GM18858 (cell line): Measurements from ENCODE around the gene TRIM33.
"Not testable (repeated sequence)": the region's sequence is repeated elsewhere in the genome, so short reads cannot be mapped to it uniquely, and the experiment has no call there.

Experiments used
- ATAC-seq: cut with Tn5 transposase; IDR thresholded peaks from one replicate; pipeline ENCODE4 v1.9.1; 2021; ENCODE audit not compliant: unreplicated experiment

Gene TRIM33

DNA sequence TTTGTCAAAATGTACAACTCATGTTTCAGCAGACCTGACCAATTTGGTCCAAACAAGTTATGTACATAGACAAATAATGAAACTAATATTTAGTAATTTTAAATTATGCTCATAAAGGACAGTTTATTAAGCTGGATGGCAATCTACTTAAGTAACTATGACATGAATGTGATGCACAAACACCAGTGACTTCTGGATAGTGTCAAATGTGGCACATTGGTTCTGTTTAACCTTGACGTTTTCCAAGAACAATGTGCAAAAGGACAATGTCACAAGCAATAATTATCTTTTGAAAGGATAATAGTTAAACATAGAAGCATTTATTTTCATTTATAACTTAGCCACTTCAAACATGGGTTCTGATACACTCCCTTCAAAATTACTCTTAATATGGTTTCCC is 80.0 kb downstream of the TRIM33 start:
- no peak for ATAC-seq

DNA sequence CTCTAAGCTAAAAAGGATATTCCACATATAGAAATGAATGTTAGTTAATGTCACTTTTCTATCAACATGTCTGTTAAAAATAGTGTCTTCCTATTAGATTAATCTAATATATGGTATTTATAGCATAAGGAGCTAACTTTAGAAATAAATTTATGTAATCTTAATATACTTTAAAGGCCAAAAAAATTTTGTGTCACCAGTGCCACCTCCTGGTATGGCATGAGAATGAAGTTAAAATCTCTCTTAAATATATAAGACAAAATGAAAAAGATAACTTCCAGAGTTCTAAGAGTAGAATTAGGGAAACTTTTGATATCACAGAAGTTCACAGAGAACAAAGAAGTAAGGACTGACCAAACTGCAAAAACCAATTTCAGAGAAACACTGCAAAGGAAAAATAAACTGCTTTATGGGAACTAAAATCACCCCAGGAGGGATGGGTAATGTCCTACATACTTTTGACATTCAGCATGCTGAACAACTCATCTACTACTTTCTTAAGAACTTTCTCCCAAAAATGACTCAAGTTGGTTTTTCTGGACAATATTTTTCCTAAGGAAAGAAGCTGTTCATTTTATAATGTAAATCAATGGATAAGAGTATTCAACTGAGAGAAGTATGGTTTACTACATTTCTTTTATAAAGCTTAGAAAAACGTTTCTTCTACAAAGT is 82.8 kb downstream of the TRIM33 start:
- ATAC-seq, result no peak

DNA sequence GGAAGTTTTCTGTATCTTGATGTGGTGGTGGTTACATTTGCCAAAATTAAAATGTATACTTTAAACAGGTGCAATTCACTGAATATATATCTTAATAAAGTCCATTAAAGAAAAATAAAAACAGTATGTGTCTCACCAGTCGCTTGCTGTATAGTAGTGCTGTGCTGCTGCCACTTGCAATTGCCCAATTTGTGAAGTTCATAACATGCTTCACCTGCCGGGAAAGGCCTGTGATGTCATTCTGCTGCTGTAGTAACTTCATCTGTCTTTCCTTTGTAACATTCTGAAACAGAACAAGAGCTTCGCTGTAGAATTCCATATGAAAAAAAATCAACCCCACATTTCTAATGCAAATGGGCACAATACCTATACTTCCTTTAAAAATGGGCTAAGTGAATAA is 83.4 kb downstream of the TRIM33 start:
- ATAC-seq, result no peak

DNA sequence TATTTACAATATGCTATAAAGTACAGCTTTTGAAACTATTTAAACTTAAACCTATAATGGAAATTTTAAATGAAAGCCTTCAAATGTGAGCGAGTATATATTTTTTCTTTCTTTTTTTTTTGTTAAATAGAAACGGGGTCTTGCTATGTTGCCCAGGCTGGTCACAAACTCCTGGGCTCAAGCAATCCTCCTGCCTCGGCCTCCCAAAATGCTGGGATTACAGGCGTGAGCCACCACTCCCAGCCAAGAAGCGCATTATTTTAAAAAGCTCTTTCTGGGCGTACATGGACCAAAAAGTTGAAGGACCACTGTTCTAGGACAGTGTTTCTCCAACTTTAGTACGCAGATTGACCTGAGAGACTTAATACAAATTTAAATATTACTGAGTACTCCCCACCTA is 87.5 kb downstream of the TRIM33 start:
- no peak for ATAC-seq

DNA sequence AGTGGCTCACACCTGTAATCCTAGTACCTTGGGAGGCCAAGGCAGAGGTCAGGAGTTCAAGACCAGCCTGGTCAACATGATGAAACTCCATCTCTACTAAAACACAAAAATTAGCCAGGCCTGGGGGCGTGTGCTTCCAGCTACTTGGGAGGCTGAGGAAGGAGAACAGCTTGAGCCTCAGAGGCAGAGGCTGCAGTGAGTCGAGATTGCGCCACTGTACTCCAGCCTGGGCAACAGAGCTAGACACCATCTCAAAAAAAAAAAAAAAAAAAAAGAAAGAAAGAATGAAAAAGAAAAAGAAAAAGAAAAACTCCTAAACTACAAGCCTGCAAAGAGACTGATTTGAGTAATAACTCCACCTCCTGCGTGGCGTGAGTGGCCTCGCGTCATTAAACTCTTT is 92.1 kb downstream of the TRIM33 start:
- ATAC-seq, result not testable (repeated sequence)

DNA sequence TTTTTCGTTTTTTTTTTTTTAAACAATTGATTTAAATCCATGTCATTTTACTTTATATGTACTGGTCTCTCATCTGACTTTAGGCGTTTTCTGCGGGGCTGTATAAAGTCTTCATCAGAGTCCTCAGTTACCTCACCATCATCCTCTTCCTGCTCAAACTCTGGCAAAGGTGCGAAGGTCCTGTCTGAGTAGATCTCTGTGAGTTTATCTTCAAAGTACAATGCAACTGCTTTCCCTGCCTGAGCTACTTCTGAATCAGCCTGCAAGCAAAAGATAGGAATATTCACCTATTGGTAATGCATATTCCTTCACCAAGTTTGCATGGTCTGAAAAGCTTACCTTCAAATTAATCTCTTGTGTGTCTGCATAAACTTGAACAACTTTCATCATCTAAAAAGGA is 113.4 kb downstream of the TRIM33 start:
- ATAC-seq, result no peak

DNA sequence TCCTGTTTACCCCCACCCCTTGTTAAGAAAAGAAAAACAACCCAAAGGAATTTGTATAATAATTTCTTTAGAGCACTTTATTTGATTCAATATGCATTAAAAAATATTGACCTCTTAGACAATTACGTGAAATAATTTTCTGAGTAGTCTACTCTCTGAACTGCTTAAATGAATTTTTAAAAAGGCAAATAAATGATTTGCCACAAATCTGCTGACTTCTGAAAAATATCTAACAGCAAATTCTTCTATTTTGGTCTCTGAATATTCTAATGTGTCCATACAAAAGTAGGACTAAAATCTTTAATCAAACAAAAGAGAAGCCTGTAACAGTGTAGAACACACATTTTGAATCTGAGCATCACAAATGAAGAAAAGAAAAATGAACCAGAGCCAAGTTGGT is 115.1 kb downstream of the TRIM33 start:
- ATAC-seq, result no peak

DNA sequence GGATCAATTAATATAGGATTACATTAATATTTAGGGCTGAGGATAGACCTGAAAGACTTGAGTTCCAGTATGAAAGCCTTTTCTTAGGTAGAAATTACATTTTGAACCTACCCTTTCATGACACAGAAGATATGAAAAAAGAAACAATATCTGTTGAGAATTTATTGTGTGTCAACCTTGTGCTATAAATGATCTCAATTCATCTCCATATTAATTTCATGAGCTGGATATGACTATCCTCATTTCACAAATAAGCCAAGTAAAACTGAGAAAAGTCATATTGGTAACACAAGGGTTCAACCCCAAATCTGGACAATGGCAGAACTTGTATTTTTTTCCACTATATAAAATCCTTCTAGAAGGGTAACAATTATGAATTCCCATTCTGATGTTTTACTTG is 120.0 kb downstream of the TRIM33 start:
- no peak for ATAC-seq

DNA sequence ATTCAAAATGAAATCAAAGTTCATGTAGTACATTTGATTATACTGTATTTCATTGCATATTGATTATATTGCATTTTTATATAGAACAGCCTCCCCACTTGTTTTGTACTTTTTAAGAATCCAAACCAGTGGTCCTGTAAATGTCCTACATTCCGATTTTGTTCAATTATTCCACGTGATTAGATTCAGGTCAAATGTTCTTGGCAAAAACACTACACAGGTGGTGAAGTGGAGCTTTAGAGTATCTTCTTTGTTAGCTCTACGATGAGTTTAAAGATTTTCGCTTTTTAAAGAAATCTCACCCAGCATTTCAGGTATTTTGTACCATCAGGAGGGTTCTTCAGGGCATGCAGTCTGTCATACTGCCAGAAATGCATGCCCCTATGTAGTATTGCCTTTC is 120.6 kb downstream of the TRIM33 start:
- ATAC-seq, result no peak

DNA sequence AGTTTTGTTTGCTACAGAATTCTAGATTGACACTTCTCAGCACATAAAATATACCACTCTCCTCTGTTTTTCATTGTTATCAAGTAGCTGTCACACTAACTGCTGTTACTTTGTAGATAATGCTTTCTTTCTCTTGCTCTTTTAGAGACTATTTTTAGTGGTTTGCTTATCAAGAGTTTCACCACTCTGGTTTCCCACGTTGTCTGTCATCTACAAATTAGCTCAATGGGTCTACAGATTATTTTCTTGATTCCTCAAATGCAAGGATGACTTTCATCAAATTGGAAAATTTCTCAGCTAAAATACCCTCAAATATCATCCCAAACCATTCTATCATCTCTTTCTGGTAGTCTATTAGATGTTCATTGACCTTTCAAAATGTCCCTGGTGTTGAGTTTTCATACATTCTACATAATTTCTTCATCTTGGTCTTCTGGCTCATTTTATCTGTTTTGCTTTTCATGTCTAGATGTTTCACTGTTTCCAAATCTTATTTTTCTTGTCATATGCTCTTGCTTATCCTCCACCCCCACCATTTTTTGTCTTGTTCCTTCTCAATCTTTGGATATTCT is 122.5 kb downstream of the TRIM33 start:
- no peak for ATAC-seq

DNA sequence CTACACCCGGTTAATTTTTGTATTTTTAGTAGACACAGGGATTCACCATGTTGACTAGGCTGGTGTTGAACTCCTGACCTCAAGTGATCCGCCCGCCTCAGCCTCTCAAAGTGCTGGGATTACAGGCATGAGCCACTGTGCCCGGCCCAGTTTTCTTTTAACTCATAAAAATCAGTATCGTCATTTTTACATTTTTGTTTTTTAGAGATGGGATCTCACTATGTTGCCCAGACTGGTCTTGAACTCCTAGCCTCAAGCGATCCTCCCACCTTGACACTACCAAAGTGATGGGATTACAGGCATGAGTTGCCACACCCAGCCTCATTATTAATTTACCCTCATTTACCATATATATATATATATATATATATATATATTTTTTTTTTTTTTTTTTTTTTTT is 123.4 kb downstream of the TRIM33 start:
- ATAC-seq, result not testable (repeated sequence)

DNA sequence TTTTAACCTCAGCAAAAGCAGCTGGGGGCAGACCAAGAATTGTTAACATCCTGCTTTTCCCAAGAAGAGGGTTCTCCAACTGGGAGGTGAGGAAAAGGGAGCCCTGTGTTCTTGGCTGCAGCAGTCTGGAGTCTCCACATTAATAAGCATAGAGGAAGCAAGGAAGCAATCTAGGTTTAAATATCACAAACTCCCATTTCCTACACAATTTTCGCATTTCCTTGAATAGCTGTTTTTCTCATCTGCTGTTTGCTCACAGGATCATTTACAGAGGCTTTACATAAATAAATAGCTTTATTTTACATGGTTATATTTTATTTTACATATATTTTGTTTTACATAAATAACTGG is 124.0 kb downstream of the TRIM33 start:
- no peak for ATAC-seq

DNA sequence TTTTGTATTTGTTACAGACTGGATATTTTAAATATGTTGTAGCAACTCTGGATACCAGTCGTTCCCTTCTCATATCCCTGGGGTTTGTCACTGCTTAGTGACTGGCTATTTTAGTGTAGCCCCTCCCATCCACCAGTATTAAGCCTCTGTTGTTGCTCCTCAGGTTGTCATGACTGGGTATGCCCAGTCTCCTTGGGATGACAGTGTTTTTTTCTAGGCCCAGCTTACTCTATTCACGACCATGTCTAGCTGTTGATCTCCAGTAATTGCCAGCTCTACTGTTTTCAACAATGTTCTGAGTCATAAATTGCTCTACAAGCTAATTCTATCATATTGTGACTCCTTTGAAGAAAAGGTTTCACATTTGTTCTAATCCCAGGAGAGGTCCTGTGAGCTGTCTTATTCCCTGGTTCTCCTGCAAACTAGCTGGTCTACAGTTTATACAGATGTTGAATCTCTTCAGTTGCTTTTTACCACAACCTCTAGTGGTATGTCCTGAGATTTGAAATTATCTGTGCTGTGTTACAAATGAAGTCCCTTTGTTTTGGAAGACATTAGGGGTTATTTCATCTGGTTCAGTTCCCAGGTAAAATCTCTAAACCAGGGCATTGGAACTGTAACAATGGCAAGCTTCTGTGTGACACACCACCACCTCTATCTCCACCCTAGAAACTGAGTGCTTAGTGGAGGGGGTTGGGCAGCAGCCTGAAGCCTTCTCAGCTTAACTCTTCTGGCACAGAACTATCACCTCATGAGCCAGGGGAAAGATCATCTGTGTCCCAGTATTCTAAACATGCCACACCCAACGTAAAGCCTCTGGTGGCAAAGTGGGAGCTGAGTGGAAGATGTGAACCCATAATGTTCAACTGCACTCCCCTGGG is 124.6 kb downstream of the TRIM33 start:
- ATAC-seq, result no peak

DNA sequence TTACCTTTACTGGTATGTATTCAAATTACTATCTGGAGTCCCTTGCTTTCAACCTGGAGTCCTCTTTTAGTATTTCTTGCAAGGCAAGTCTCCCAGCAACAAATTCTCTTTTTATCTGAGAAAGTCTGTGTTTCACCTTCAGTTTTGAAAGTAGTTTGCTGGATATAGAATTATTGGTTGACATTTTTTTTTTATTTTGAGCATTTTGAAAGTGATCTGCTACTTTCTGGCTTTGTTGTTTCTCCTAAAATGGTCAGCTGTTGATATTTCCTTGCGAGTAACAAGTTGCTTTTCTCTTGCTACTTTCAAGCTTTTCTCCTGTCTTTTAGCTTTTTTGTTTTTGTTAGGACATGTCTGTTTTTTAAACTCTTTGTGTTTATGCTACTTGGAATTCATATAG is 126.1 kb downstream of the TRIM33 start:
- ATAC-seq, result no peak

DNA sequence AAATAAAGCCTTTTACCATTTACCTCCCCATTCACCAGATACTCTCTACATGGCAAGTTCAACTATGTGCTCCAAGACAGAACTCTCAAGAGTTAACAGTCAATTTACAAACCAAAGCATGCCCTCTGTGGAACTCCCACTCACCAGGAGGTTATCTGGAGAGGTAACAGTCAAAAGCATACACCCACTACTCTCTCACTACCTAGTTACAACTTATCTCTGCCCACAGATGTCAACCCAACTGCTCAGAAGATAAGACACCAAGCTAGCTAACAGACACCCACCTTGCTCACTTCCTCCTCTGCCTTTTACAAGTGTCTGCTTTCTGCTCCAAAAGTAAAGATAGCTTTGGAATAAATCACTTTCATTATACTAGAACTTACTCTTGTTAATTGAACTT is 131.0 kb downstream of the TRIM33 start:
- no peak for ATAC-seq

DNA sequence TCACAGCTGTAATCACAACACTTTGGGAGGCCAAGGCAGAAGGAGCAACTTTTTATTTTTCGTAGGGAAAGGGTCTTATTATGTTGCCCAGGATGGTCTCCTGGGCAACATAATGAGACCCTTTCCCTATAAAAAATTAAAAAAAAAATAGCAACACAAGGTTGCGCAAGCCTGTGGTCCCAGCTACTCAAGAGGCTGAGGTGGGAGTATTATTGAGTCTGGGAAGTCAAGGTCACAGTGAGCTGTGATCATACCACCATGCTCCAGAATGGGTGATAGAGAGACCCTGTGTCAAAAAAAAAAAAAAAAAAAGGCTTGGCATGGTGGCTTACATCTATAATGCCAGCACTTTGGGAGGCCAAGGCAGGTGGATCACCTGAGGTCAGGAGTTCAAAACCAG is 131.6 kb downstream of the TRIM33 start:
- ATAC-seq, result no peak

DNA sequence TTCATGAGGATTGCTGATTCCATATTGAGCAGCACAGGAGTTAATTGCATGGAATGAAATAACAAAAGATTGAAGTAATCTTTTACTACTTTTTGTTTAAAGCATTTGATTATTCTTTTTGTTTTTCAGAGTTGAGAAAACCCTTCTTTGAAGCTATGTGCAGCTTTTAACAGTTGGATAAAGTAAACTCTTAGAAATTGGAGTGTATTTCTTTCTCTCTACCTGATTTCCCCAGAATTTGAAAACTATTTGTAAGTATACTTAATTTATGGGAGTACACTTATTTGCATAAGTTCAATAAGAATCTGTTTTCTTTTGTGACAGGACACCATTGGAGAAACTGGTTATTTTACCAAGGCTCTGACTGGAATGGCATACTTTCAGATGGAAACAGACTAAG is 133.6 kb downstream of the TRIM33 start:
- no peak for ATAC-seq

DNA sequence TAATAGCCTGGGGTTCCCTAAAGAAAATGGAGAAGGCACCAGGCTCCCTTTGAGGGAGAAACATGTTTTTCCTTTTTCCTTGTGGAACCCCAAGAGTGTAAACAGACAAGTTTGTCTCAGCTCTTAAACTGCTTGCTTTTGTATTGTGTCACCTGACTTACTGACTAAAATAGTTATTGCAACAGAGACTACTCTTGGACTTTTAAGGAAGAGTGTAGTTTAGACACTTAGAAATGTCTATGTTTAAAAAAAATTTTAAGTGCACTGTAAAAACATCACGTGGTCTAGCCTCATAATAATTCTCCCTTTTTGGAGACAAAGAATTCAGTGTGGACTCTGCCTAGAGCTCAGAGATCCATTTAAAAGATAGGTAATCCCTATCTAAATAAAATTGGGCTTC is 141.1 kb downstream of the TRIM33 start:
- no peak for ATAC-seq

DNA sequence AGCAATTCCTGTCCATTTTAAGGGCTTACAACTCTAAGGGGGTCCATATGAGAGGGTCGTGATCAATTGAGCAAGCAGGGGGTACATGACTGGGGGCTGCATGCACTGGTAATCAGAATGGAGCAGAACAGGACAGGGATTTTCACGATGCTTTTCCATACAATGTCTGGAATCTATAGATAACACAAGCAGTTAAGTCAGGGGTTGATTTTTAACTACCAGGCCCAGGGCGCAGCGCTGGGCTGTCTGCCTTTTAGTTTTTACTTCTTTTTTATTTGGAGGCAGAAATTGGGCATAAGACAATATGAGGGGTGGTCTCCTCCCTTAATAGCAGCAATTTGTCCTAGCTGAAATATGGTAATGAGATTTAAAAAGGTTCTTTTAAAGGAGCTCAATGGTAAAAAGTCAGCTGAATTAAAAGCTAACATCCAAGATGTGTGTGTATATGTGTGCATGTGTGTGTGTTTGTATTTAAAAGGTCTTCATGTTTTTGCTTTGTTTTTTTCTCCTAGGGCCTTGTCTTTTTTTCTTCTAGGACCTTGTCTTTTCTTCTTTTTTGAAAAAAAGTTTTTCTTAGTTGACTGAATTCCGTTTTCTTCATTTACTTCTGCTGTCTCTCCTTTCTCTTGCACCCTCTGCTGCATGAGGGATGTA is 141.6 kb downstream of the TRIM33 start:
- ATAC-seq, result not testable (repeated sequence)

DNA sequence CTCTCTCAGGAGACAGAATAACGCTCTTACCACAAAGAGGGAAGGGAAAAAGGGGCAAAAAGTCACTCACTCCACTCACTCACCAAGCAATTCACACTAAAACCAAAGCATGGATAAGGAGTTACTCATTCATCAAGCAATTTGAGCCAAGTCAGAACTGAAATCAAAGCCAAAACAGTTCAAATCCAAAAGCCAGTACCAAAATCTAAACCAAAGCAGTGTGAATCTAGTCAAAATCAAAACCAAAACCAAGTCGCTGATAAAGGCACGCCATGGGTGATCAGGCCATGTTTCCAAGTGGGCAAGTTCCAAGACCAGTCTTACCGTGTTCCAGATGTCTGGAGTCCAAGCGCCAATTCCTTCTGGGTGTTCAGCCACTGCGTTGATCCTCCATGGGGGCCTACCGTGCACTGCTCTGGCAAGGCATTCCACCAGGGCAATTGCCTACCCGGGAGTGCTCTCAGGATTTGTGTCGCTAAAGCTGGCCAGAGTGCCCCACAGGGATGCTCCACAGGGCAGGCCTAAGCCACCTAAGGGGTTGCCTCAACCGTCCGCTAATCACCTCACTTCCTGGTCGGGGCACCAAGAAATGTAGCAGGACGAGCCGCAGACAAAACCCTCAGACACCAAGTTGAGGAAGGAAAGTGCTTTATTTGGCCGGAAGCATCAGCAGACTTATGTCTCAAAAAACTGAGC is 142.3 kb downstream of the TRIM33 start:
- ATAC-seq, result no peak

DNA sequence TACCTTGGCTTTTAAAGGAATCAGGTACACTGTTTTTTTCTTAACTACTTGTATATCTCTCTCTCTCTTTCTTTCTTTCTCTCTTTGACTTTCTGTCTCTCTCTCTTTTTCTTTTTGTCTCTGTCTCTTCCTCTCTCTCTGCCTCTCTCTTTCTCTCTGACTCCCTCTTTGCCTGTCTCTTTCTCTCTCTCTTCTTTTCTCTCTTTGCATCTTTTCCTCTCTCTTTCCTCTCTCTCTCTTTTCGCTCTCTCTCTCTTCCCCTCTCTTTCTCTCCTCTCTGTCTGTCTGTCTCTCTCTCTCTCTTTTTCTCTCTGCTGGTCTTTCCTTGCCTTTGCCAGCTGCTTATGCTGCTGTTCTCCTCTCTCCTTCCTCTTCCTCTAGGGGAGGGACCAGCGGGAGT is 143.2 kb downstream of the TRIM33 start:
- ATAC-seq, result no peak
